Ramos (cell line): ENCODE results near the gene HYCC1.
"Not testable (repeated sequence)": the region's sequence is repeated elsewhere in the genome, so short reads cannot be mapped to it uniquely, and the experiment has no call there.

ENCODE experiments used
- in situ Hi-C: fragments of 300-500 bp; cut with MboI; formaldehyde crosslinking; loops from one replicate; pipeline ENCODE4 v1.14.3; 2022; ENCODE audit warnings: low sequenced_read_pairs; ENCODE audit not compliant: unreplicated experiment

Gene HYCC1

GRCh38 chr7:22990588-22990949 lies 23.4 kb downstream of the HYCC1 start:
- in situ Hi-C loops = no loop called here

- in situ Hi-C loops = no loop called here
Observed at GRCh38 chr7:22989643-22990587, 24.0 kb downstream of the HYCC1 start.

- in situ Hi-C loops = no loop called here
Observed at GRCh38 chr7:22985436-22985835, 28.5 kb downstream of the HYCC1 start.

GRCh38 chr7:22983257-22983855 lies 30.6 kb downstream of the HYCC1 start:
- in situ Hi-C loops = no loop called here

- in situ Hi-C loops = no loop called here
Observed at GRCh38 chr7:22980422-22980821, 33.5 kb downstream of the HYCC1 start.

GRCh38 chr7:22979861-22980260 lies 34.1 kb downstream of the HYCC1 start:
- in situ Hi-C loops = no loop called here

GRCh38 chr7:22979251-22979650 lies 34.7 kb downstream of the HYCC1 start:
- in situ Hi-C loops = no loop called here

- in situ Hi-C loops = not testable (repeated sequence)
Observed at GRCh38 chr7:22974636-22975035, 39.3 kb downstream of the HYCC1 start.

- in situ Hi-C loops = no loop called here
Observed at GRCh38 chr7:22972207-22972606, 41.7 kb downstream of the HYCC1 start.

- in situ Hi-C loops = no loop called here
Observed at GRCh38 chr7:22969010-22969431, 44.9 kb downstream of the HYCC1 start.
